T follicular helper cell (primary cell): ENCODE results near the gene DIO3.

Experiments
- DNase-seq: peaks from one replicate; pipeline ENCODE4 v3.0.0-alpha.2; 2020; ENCODE audit warnings: low read depth

DIO3 gene

DNA sequence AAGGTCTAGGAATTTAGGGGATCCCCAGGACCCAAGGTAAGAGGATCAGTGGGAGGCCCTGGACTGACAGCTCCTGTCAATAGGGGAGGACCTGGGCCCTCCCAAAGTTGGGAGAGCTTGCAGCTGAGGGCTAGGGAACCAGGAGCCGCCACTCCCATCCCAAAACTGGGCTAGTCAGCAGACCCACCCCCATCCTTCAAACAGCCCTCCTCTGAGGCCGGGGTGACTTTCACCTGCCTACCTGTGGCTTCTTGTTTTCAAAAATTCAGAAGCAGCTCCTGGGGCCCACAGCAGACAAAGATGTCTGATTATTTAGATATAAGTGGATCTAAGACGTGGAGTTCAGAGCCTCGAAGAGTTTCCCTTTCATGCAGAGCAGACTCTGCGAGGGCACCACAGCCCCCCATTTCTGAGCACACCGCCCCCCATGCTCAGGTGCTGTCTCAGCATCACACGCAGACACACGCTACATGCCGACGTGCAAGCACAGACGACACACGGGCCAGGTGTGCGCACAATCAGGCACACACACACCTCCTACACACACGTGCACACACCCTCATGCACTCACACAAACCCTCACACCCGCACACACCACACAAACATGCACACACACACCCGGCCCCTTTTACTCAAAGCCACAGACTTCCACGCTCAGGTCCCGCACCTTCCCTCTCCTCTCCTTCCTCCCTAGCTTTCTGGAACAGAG is 21.9 kb downstream of the DIO3 start:
- no peak for DNase-seq

DNA sequence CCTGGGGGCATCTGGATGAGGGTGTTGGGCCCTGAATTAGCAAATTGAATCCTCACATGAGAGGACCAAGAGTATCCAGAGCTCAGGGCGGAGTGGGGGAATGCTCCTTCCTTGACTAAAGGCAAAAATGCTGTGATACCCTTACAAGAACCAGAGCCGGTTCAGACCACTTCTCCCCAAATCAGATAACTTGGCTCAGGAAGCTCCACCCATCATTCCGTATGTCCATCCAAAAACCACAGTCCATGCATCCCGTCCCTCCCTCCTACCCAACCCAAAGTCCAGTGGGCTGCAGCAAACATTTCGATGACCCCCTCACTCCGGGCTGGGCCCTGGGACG is 22.4 kb downstream of the DIO3 start:
- no peak for DNase-seq

DNA sequence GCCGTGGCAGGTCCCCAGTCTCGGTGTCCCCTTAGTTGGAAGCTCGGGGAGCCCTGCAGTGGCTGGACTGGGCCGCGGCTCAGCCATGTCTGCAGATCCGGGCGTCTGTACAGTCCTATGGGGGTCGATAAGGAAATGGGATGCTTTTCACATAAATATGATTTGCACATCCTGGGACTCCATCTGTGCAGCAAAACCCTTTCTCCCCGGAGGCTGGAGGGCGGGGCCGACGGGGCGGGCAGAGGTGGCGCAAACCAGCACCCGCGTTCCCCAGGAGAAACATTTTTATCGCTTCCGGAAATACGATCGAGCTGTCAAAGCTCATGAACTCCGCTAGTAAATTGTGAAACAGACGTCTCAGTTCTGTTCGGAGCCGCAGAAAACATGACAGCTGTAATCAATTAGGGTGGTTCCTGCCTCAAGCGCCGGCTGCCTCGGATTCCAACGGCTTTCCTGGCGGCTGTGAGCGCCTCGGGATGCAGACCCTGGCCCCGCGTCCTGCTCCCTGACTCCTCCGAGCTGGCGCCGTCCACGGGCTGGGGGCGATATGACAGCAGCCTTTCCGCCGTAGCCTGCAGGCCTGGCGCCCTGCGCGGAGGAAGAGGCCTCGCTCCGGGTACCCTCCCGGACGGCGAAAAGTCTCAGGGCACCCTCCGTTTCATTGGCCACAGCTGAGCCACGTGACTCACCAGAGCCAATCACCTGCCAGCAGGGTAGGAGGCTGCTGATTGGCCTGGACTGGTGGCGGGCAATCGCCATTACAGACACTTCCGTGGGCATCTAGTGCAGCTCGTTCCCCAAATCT is 23.0 kb downstream of the DIO3 start:
- DNase-seq: no peak

DNA sequence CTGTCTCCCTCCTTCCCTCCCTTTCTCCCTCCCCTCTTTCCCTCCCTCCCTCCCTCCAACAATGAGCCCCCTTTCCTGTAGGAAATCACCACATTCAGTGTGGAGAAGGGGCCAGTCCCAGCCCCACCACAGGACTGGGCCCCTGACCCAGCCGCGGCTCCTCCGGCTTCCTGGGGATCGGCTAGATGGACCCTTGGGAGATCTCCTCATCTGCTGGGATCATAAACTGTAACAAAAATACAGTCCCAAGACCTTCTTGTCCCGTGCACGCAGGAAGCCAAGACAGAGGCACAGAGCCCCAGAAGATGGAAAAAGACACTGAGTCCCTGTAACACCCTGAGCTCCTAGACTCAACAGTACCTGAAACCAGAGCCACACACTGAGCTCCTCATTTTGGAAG is 23.9 kb downstream of the DIO3 start:
- no peak for DNase-seq

DNA sequence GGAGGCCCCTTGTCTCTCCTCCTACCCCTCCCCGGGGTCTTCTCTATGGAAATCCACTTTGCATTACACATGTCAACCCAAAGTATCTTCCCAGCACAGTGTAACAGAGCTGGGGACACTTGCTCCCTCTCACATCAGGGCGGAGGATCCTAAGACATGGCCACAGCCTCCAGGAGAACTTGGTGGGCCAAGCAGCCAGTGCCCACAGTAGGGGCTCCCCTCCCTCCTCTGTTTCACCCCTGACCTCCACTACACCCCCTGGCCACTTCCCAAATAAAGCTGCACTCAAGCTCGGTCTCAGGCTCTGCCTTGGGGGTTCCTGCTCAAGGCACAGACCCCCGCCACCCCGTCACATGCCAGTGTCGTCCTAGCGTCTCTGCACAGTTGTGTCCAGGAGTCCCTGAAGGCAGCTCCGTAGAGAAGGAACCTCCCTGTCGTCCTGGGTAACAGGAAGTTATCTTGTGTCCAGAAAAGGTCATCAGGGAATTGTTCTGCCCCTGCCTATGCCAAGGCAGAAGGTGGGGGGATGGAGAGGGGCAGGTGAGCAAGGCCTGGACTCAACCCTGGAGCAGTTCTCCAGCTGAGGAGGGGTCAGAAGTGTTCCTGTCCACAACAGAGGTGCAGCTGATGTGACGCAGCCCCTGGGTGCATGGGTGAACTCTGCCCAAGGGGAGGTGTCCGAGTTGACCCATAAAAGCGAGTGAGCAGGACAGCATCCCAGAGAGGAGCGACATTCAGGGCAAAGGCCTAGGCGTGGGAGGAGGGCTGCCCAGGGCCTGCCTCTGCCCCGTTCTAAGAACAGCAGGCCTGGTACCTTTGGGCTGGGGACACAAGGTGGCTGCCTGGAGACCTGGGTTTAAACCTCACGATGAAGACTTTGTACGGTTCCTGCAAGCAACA is 25.5 kb downstream of the DIO3 start:
- DNase-seq: no peak

DNA sequence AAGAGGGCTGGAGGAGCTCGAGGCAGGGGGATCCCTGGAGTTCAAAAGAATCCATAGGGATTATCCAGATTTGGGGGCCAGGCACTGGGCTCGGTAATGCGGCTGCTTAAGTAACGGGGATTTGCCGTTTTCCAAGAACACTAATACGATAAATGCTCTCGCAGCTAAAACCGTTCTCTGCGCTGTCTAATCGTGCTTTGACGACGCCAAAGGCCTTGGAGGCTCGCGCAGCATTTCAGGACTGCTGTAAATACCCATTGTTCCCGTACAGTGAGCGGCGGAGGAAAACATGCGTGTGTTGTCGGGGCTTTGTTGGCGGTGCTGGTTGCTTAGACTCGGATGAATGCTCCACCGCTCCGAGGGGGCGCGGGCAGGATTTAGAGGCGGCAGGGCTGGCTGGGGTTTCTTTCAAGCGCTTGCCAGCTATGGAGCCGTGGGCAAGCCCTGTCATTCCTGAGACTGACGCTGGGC is 26.2 kb downstream of the DIO3 start:
- DNase-seq: no peak

DNA sequence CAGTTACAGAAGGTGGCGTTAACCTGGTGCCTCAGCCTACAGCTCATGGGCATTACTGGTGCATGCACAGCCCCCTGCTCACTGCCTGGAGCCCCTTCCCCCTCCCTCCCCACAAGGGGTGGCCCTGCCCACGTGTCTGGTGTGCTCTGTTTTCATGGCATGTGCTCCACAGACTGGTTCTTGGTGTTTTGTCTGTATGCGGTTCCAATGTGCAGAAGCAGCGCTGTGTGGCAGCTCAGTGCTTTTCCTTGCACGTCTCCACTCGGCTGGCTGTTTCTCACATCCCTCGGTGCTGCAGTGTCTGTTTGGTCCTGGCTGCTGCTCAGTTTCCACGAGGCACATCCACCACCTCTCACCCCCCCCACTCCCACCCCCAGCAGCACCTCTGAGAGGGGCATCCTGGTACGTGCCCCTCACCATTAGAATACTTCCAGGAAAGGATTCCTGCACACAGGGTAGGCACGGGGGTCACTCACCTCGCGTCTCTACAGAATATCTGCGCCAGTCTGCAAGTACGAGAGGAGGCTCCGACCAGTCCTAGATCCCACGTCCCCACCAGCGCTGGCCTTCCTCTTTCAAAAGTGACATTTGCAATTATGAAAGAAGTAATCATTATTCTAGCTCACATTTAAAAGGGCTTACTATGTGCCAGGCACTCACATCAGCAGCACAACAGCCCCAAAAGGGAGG is 27.1 kb downstream of the DIO3 start:
- no peak for DNase-seq

DNA sequence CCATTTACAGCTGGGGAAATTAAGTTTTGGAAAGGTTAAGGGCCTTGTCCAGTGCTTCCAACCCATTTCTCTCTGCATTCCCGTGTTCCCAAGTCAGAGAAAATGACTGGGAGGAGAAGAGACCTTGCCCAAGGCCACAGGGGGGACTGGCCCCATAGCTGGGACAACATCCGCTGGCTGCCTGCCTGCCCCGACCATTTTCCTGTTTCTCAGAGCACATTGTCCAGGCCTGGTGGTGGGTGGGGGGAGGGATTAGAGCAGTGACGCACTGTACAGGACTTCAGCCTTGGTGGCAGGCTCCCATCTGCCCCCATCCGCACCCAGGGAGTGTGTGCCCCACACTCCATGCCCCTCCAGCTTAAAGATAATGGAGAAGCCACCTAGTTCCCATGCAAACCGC is 27.7 kb downstream of the DIO3 start:
- DNase-seq: no peak

DNA sequence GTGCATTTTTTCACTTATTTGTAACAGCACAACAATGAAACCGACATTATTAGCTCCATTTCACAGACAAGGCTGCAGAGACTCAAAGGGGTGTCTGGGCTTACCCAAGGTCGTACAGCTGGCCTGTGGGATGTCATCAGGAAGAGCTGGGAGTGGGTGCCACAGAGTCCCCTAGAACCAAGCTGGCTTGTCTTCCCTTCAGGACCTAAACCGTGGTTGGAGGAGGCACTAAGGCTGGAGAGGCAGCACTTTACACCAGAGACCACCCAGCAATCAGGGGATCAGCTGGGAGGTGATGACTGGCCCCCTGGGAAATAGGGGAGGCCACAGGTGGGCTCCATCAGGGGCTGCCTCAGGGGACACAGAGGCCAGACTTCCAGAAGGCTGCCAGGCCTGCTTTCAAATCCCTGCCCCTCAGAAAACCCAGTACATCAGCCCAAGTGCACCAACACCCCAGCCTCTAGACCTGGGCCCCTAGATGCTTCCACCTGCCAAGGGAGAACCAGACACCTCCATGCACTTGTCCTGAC is 28.3 kb downstream of the DIO3 start:
- DNase-seq: no peak

DNA sequence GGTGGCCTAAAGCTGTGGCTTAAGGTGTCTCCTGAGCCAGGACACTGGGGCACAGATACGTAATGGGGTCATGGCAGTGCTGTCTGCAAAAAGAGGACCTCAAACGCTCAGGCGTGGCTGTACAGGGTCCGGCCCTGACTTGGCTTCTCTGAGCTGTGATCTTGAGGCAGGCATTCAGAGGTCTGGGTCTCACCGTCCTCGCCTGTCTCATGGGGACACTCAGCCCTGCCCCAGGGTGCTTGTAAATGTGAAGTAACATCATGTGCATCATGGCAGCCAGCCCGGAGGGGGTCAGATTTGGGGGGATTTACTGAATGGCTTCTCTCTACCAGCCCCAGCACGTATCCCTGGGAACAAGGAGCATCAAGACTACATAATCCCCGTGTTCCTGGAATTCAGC is 28.8 kb downstream of the DIO3 start:
- no peak for DNase-seq

DNA sequence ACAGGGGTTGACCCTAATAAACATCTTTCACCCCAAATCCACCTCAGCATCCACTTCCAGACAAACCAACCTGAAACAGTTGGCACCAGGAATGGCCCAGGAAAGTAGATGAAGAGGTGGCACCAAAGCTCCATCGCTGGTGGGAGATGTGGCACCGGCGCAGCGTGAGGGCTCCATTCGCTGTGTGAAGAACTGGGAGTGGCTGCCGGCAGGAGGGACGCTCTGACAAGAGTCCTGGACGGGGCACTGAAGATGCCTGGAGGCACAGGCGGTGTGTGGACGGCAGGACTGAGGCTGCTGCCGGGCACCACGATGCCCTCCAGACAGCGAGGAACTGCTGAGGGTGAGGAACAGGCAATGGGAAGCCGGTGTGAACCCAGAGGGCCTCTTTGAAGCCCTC is 29.3 kb downstream of the DIO3 start:
- DNase-seq: no peak

DNA sequence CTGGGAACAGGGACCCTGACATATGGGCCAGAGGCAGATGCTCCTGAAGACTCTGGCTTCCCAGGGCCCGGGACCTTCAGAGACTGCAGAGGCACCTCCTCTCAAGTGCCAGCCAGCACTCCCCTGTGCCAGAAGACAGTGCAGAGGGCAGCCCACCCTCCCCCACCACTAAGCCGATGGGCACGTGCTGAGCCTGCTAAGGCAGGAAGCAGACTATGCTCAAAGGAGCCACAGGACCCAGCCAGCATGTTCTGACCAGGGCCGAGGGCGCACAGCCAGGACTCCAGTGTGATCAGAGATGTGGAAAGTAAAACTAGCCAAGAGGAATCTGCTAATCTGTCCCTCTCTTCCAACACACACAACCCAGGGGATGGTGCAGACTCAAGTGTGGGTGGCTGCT is 29.8 kb downstream of the DIO3 start:
- DNase-seq: no peak

DNA sequence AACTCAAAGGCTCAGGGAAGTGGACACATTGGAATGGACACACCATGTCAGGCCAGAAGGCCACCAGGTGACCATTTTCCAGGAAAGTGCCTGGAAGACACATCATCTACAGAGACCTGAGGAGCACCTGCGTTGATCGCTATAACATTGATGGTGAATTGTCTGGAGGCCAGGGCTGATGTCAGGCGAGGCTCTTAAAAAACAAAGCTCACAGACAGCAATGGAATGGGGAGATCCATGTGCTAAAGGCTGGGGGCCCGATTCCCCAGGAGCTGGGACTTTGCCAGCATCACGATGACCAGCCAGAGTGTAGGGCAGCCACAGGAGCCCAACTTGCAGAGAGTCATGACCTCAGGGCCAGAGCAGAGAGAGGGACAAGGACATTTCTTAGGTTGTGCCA is 30.3 kb downstream of the DIO3 start:
- no peak for DNase-seq

DNA sequence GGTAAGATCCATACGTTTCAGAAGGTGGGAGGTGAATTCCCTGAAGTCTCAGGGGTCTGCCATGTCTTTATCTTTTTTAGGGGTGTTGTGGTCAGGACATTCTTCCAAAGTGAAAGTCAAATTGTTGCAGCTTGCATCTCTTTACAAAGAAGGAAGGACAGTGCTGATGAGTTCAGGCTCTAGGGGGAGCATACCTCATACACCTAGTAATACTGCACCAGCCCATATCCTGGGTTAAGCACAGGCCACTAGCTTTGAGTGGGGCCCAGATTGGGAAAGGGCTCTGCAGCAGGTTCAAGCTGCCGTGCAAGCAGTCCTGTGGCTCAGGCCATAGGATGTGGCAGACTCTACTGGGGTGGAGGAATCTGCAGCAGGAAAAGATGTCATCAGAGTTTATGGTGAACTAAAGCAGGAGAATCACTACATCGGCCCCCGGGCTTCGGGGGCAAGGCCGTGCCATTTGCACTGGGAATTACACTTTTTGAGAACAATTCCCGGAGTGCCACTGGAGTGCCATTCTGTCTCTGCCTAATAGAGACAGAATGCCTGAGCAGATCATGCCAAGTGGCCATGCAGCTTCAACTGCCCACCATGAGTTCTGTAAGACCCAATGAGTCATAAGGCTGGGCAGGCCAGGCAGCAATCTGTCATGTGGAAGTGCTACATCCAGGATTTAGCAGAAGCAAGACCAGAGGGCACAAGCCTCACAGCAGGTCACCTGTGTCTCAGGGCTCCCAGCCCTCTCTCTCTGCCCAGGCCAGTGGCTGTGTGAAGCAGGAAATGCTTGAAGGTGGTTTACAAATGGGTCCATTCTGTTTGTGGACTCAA is 32.3 kb downstream of the DIO3 start:
- no peak for DNase-seq

DNA sequence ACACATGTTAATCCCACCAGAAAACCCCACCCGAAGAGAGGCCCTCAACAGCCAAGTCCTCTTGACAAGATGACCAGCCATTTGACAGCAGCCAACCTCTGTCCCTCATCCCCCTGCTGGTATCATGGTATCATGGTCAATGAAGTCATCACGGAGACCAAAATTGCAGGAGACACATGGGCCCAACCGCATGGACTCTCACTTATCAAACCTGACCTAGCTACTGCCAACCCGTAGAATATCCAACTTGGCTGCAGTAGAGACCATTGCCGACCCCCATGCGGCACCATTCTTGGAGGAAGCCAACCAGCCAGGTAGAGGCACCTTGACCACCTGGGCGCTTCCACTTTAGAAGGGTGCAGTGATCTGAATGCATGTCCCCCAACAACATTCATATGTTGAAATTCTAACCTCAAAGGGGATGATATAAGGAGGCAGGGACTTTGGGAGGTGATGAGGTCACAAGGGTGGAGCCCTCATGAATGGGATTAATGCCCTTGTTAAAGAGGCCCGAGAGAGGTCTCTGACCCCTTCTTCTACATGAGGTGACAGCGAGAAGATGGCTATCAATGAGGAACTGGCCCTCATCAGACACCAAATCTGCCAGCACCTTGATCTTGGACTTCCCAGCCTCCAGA is 33.3 kb downstream of the DIO3 start:
- no peak for DNase-seq

DNA sequence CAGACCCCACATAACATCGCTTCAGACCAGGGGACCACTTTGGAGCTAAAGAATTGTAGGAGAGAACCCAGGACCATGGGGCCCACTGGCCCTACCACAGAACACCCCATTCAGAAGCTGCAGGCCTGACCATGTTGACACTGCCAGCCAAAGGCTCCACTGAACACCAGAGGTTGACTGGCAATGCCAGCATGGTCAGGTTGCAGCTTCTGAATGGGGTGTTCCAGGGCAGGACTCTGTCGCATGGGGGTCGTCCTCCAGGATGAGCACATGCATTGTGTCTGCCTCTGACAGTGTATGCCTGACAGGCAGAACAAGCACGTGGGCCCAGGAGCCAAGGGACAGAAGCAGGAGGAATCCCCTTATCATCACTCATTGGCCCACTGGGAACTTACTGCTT is 34.1 kb downstream of the DIO3 start:
- DNase-seq: no peak

DNA sequence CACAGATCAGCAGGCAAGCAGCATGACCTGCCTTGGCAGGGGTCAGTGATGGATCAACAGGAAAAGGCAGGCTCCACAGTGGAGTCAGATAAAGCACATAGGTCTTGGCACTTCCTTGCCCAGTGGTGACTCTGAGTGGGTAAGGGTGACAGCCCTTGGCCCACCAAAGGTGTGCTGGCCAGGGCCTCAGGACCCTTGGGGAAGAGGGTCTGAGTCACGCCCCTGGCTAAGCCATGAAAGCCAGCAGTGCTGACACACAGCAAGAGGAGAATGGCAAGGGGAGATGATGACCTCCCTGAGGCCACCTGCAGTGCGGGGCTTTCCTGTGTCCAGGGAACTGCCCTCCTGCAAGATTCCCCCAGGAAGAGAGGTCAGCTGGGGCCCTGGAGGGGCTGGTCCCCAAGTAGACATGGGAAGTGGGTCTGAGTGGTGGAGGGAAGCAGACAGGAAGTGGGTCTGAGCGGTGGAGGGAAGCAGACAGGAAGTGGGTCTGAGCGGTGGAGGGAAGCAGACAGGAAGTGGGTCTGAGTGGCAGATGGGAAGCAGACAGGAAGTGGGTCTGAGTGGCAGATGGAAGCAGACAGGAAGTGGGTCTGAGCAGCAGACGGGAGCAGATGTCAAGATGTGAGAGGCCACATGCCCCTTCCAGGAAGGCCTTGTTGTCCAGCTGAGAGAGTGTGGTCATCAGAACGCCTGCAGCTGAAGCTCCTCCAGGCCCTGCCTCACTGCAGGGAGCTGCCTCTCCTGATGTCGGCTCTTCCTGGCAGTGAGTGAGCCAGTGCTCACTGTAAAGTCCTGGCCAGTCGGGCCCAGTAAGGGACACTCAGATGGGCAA is 34.8 kb downstream of the DIO3 start:
- no peak for DNase-seq

DNA sequence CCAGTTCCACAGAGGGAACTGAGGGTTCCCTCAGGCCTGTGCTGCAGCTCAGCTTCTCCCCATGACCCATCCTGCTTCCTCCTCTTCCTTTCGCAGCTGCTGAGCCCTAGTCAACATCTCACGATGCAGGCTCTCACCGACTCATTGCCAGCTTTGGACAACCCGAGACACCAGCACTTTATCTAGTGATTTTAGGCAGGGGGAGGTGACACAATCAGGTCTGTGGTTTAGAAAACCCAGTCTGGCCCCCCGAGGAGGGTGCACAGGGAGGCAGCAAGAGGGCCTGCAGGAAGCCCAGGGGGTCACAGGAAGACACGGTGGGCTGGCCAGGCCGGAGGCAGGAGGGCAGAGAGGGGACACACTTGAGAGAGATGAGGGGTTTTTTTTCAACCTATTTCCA is 35.4 kb downstream of the DIO3 start:
- no peak for DNase-seq

DNA sequence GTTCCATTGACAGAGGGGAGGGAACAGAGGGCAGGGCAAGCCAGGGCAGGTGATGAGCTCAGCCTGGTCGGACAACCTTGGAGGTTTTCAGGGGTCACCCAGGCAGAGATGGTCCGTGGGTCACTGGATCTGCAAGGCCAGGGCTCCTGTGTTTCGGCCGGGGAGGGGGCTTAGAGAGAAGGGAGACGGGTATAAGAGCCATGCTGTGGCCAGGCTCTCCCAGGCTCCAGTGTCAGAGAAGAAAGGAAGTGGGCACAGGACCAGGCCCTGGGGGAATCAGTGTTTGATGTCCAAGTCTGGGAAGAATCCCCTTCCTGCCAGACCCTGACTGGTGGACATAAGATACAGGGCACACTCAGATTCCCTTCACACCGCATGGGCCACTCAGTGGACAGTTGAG is 36.9 kb downstream of the DIO3 start:
- DNase-seq: no peak
